Skeletal muscle satellite cell (primary cell): ENCODE data around the gene OLFML3.

ENCODE experiments used
- H3K27me3 ChIP-seq: 2 replicates; pipeline ENCODE4 v1.7.0; 2013; ENCODE audit warnings: low read length; ENCODE audit not compliant: control insufficient read depth, insufficient read depth
- H3K36me3 ChIP-seq: 2 replicates; pipeline ENCODE4 v1.7.0; 2013; ENCODE audit warnings: mild to moderate bottlenecking, control low read depth, low read length; ENCODE audit not compliant: insufficient read depth
- H3K4me1 ChIP-seq: 2 replicates; pipeline ENCODE4 v1.7.0; 2013; ENCODE audit warnings: low read length; ENCODE audit not compliant: control insufficient read depth, insufficient read depth
- H3K4me2 ChIP-seq: 2 replicates; pipeline ENCODE4 v1.7.0; 2013; ENCODE audit warnings: mild to moderate bottlenecking, low read length
- H3K4me3 ChIP-seq: 2 replicates; pipeline ENCODE4 v1.7.0; 2013; ENCODE audit warnings: low read length
- H3K9ac ChIP-seq: 2 replicates; pipeline ENCODE4 v1.7.0; 2013; ENCODE audit warnings: mild to moderate bottlenecking, low read depth, low read length, moderate library complexity
- H3K9me3 ChIP-seq: replicated peaks from 2 replicates; pipeline ENCODE4 v1.7.0; 2013; ENCODE audit warnings: mild to moderate bottlenecking, control low read depth, low read length

OLFML3 gene

GRCh38 chr1:113951719-113952118 is 27.6 kb upstream of the OLFML3 start:
- Histone ChIP-seq H3K4me1 (peaks cover 15% of the 10 kb centered on the region), H3K36me3 (peaks cover 22% of the 10 kb centered on the region), H3K9ac (no peak overlapping the region), H3K4me3 (no peak overlapping the region), H3K4me2 (no peak overlapping the region), H3K9me3 (no peaks in the 10 kb centered on the region), H3K27me3 (no peaks in the 10 kb centered on the region)

GRCh38 chr1:113957984-113958383 is 21.3 kb upstream of the OLFML3 start:
- Histone ChIP-seq H3K36me3 (peaks cover 60% of the 10 kb centered on the region), H3K4me3 (no peak overlapping the region), H3K27me3 (no peaks in the 10 kb centered on the region), H3K9me3 (no peaks in the 10 kb centered on the region), H3K4me2 (no peak overlapping the region), H3K4me1 (no peaks in the 10 kb centered on the region), H3K9ac (no peak overlapping the region)

- H3K36me3 ChIP-seq: peaks cover 62% of the 10 kb centered on the region
- no peaks in the 10 kb centered on the region for H3K9me3 ChIP-seq
- H3K4me2 ChIP-seq: no peak overlapping the region
- no peaks in the 10 kb centered on the region for H3K4me1 ChIP-seq
- H3K27me3 ChIP-seq: no peaks in the 10 kb centered on the region
- H3K4me3 ChIP-seq: no peak overlapping the region
- no peak overlapping the region for H3K9ac ChIP-seq
These were observed 20.6 kb upstream of the OLFML3 start for GRCh38 chr1:113958691-113959090.

- no peaks in the 10 kb centered on the region for H3K27me3 ChIP-seq
These were observed 15.9 kb upstream of the OLFML3 start for GRCh38 chr1:113963281-113963906.

GRCh38 chr1:113965703-113966412 is 13.4 kb upstream of the OLFML3 start:
- Histone ChIP-seq H3K4me1 (no peaks in the 10 kb centered on the region), H3K27me3 (no peaks in the 10 kb centered on the region), H3K36me3 (peaks cover 64% of the 10 kb centered on the region), H3K4me3 (no peak overlapping the region), H3K9ac (no peak overlapping the region), H3K4me2 (no peak overlapping the region), H3K9me3 (no peaks in the 10 kb centered on the region)

More at GRCh38 chr1:113963281-113963906, 15.9 kb upstream of the OLFML3 start:
- H3K9me3 ChIP-seq: no peaks in the 10 kb centered on the region
- H3K4me2 ChIP-seq: no peak overlapping the region
- no peaks in the 10 kb centered on the region for H3K4me1 ChIP-seq
- H3K4me3 ChIP-seq: no peak overlapping the region
- no peak overlapping the region for H3K9ac ChIP-seq
- peaks cover 57% of the 10 kb centered on the region for H3K36me3 ChIP-seq

GRCh38 chr1:113972954-113973353 is 6.3 kb upstream of the OLFML3 start:
- Histone ChIP-seq H3K9ac (no peak overlapping the region), H3K36me3 (peaks cover 55% of the 10 kb centered on the region)

GRCh38 chr1:113975211-113975895 is 3.9 kb upstream of the OLFML3 start:
- H3K4me3 ChIP-seq: no peak overlapping the region
- H3K4me2 ChIP-seq: no peak overlapping the region
- peaks cover 33% of the 10 kb centered on the region for H3K36me3 ChIP-seq
- no peaks in the 10 kb centered on the region for H3K9me3 ChIP-seq
- H3K4me1 ChIP-seq: peaks cover 53% of the 10 kb centered on the region
- H3K9ac ChIP-seq: no peak overlapping the region
- no peaks in the 10 kb centered on the region for H3K27me3 ChIP-seq

More at GRCh38 chr1:113972954-113973353, 6.3 kb upstream of the OLFML3 start:
- Histone ChIP-seq H3K4me2 (no peak overlapping the region), H3K9me3 (no peaks in the 10 kb centered on the region), H3K4me3 (no peak overlapping the region), H3K27me3 (no peaks in the 10 kb centered on the region), H3K4me1 (peaks cover 30% of the 10 kb centered on the region)

- no peak overlapping the region for H3K4me3 ChIP-seq
These were observed 2.5 kb upstream of the OLFML3 start for GRCh38 chr1:113976609-113977278.

GRCh38 chr1:113977906-113978305 is 1.4 kb upstream of the OLFML3 start:
- Histone ChIP-seq H3K9ac (peak overlapping the region; percentile 2), H3K27me3 (no peaks in the 10 kb centered on the region), H3K4me1 (peaks cover 78% of the 10 kb centered on the region), H3K36me3 (peaks cover 19% of the 10 kb centered on the region), H3K4me3 (no peak overlapping the region), H3K4me2 (no peak overlapping the region), H3K9me3 (no peaks in the 10 kb centered on the region)

More at GRCh38 chr1:113976609-113977278, 2.5 kb upstream of the OLFML3 start:
- H3K4me1 ChIP-seq: peaks cover 67% of the 10 kb centered on the region
- peaks cover 30% of the 10 kb centered on the region for H3K36me3 ChIP-seq
- no peak overlapping the region for H3K9ac ChIP-seq
- H3K4me2 ChIP-seq: peak overlapping the region; percentile 24
- H3K9me3 ChIP-seq: no peaks in the 10 kb centered on the region
- H3K27me3 ChIP-seq: no peaks in the 10 kb centered on the region

- no peaks in the 10 kb centered on the region for H3K27me3 ChIP-seq
- H3K4me1 ChIP-seq: peaks cover 97% of the 10 kb centered on the region
- peak overlapping the region; percentile 81 for H3K9ac ChIP-seq
- peaks cover 8% of the 10 kb centered on the region for H3K36me3 ChIP-seq
- no peaks in the 10 kb centered on the region for H3K9me3 ChIP-seq
- H3K4me2 ChIP-seq: peak overlapping the region; percentile 91
- H3K4me3 ChIP-seq: peak overlapping the region; percentile 71
These were observed 836 bp downstream of the OLFML3 start for GRCh38 chr1:113980110-113980509.
